ENCODE data around the gene WDHD1. TPM values are rescaled to one million over a fixed set of nuclear protein-coding genes. Genes with fewer than 3 reads are reported as not detected.

Gene WDHD1
- total and polyA plus RNA-seq, 2 of the 8 experiments (the other 6 are each of a cell fraction or from before 2014, with no cell fraction given): 17.8 to 87.9 TPM

GRCh38 chr14:55000381-55000780 is 26.5 kb downstream of the WDHD1 start (continued):
- TF ChIP-seq GTF2F1 (IDR thresholded peaks at IDR 0.05; ENCODE audit: borderline replicate concordance, low read depth, low read length) (no peak), RNF2 (IDR thresholded peaks at IDR 0.05; ENCODE audit: borderline replicate concordance, low read depth, low read length, missing control alignments, poor library complexity, severe bottlenecking) (no peak), POLR2AphosphoS5 (IDR thresholded peaks at IDR 0.05; ENCODE audit: low read depth, low read length) (no peak), GABPA (IDR thresholded peaks at IDR 0.05; ENCODE audit: borderline replicate concordance, insufficient read depth, low read length) (no peak), SRF (IDR thresholded peaks at IDR 0.05; ENCODE audit: low read depth, low read length) (no peak), CHD1 (IDR thresholded peaks at IDR 0.05; ENCODE audit: low read depth, low read length) (no peak)

Data from H1 (cell line).